ENCODE measurements around the gene IGSF21.

IGSF21 gene

GRCh38 chr1:18191481-18192155, 84.0 kb downstream of the IGSF21 start:
- no peak for TF ChIP-seq CTCF (conservative IDR thresholded peaks at IDR 0.05; ENCODE audit: low read depth, low read length)
- no peak for DNase-seq (ENCODE audit: low read depth)
- no peak overlapping the region for H3K4me3 ChIP-seq (ENCODE audit: low read depth, low read length)

GRCh38 chr1:18192182-18192581, 84.6 kb downstream of the IGSF21 start:
- TF ChIP-seq CTCF (conservative IDR thresholded peaks at IDR 0.05; ENCODE audit: low read depth, low read length), result no peak
- no peak for DNase-seq (ENCODE audit: low read depth)
- H3K4me3 ChIP-seq (ENCODE audit: low read depth, low read length), result no peak overlapping the region

GRCh38 chr1:18192974-18193373, 85.4 kb downstream of the IGSF21 start:
- H3K4me3 ChIP-seq (ENCODE audit: low read depth, low read length), result no peak overlapping the region
- DNase-seq (ENCODE audit: low read depth), result no peak
- TF ChIP-seq CTCF (conservative IDR thresholded peaks at IDR 0.05; ENCODE audit: low read depth, low read length), result no peak

- no peak overlapping the region for H3K4me3 ChIP-seq (ENCODE audit: low read depth, low read length)
- TF ChIP-seq CTCF (conservative IDR thresholded peaks at IDR 0.05; ENCODE audit: low read depth, low read length), result no peak
- peak; percentile 2 for DNase-seq (ENCODE audit: low read depth)
Measured at GRCh38 chr1:18197299-18197698, 89.7 kb downstream of the IGSF21 start.

GRCh38 chr1:18198260-18198659, 90.7 kb downstream of the IGSF21 start:
- H3K4me3 ChIP-seq (ENCODE audit: low read depth, low read length), result no peak overlapping the region
- no peak for TF ChIP-seq CTCF (conservative IDR thresholded peaks at IDR 0.05; ENCODE audit: low read depth, low read length)
- no peak for DNase-seq (ENCODE audit: low read depth)

GRCh38 chr1:18199462-18199861, 91.9 kb downstream of the IGSF21 start:
- no peak for TF ChIP-seq CTCF (conservative IDR thresholded peaks at IDR 0.05; ENCODE audit: low read depth, low read length)
- DNase-seq (ENCODE audit: low read depth), result no peak
- no peak overlapping the region for H3K4me3 ChIP-seq (ENCODE audit: low read depth, low read length)

- H3K4me3 ChIP-seq (ENCODE audit: low read depth, low read length), result no peak overlapping the region
- no peak for DNase-seq (ENCODE audit: low read depth)
- no peak for TF ChIP-seq CTCF (conservative IDR thresholded peaks at IDR 0.05; ENCODE audit: low read depth, low read length)
Measured at GRCh38 chr1:18200136-18200717, 92.6 kb downstream of the IGSF21 start.

Measured in choroid plexus epithelial cell (primary cell).